GM12864 (cell line): ENCODE data around the gene LRTM1.

Source experiments
- DNase-seq: peaks from one replicate; pipeline ENCODE4 v3.0.0-alpha.2; 2011; ENCODE audit warnings: low read depth
- H3K4me3 ChIP-seq: 2 replicates; pipeline ENCODE4 v1.5.1; 2011; ENCODE audit warnings: mild to moderate bottlenecking, low read depth, low read length, control low read depth
- CTCF ChIP-seq: IDR thresholded peaks from 2 replicates; pipeline ENCODE4 v1.5.1; 2011; ENCODE audit warnings: low read depth, mild to moderate bottlenecking, moderate library complexity, low read length, control low read depth, inconsistent platforms; ENCODE audit errors: missing control alignments

LRTM1 gene

GRCh38 chr3:54957711-54958110, 29.9 kb upstream of the LRTM1 start:
- DNase-seq = no peak
- TF ChIP-seq CTCF = no peak
- no peak overlapping the region for H3K4me3 ChIP-seq

- no peak for DNase-seq
- no peak for TF ChIP-seq CTCF
- H3K4me3 ChIP-seq = no peak overlapping the region
These were observed 28.1 kb upstream of the LRTM1 start for GRCh38 chr3:54955941-54956340.

GRCh38 chr3:54955496-54955895, 27.6 kb upstream of the LRTM1 start:
- DNase-seq = no peak
- no peak for TF ChIP-seq CTCF
- H3K4me3 ChIP-seq = no peak overlapping the region

GRCh38 chr3:54954521-54954920, 26.7 kb upstream of the LRTM1 start:
- DNase-seq = no peak
- H3K4me3 ChIP-seq = no peak overlapping the region
- no peak for TF ChIP-seq CTCF

GRCh38 chr3:54954022-54954421, 26.2 kb upstream of the LRTM1 start:
- no peak for TF ChIP-seq CTCF
- no peak overlapping the region for H3K4me3 ChIP-seq
- DNase-seq = no peak

GRCh38 chr3:54951405-54951804, 23.5 kb upstream of the LRTM1 start:
- peak; percentile 37 for TF ChIP-seq CTCF
- no peak for DNase-seq
- no peak overlapping the region for H3K4me3 ChIP-seq

GRCh38 chr3:54950391-54951003, 22.6 kb upstream of the LRTM1 start:
- DNase-seq = no peak
- no peak overlapping the region for H3K4me3 ChIP-seq
- TF ChIP-seq CTCF = no peak
